H1 (cell line): ENCODE results near the gene EXOSC7. TPM values are rescaled to one million over a fixed set of nuclear protein-coding genes. Genes with fewer than 3 reads are reported as not detected.

Experiments
- CTCF ChIA-PET: fragments of 300-600 bp; sonication (Branson Sonifier 250); formaldehyde crosslinking; loops from one replicate; lab custom pipeline; 2021; ENCODE audit not compliant: partially characterized antibody; lab: Charles Lee
- POLR2A ChIA-PET: fragments of 300-600 bp; sonication (Branson Sonifier 250); formaldehyde crosslinking; loops from one replicate; lab custom pipeline; 2021; ENCODE audit warnings: inconsistent platforms; ENCODE audit not compliant: partially characterized antibody; lab: Charles Lee
- DNase-seq, 2 experiments: peaks; one replicate each; pipeline versions ENCODE4 v3.0.0 to v3.0.0-alpha.2; 2010 to 2022; ENCODE audit warnings: low spot score in 2 of 2, low read depth in 1 of 2, mixed read lengths in 1 of 2
- FAIRE-seq: peaks from 2 replicates; lab custom pipeline; 2011; peaks lifted over from hg19 to GRCh38; lab: Jason Lieb, UNC
- H2AFZ ChIP-seq: 2 replicates; pipeline ENCODE4 v1.8.1; 2012; ENCODE audit warnings: low read length, inconsistent platforms
- H2AK5ac ChIP-seq: 2 replicates; pipeline ENCODE4 v1.6.1; 2013; ENCODE audit warnings: low read depth, low read length
- H2BK120ac ChIP-seq: replicated peaks from 2 replicates; pipeline ENCODE3; 2013; ENCODE audit warnings: low read depth, low read length, inconsistent platforms
- H2BK12ac ChIP-seq: 2 replicates; pipeline ENCODE4 v1.6.1; 2013; ENCODE audit warnings: low read depth, low read length
- H2BK15ac ChIP-seq: 2 replicates; pipeline ENCODE4 v1.6.1; 2013; ENCODE audit warnings: low read length
- H2BK20ac ChIP-seq: 2 replicates; pipeline ENCODE4 v1.6.1; 2013; ENCODE audit warnings: low read length
- H2BK5ac ChIP-seq: 2 replicates; pipeline ENCODE4 v1.6.1; 2013; ENCODE audit warnings: low read depth, low read length
- H3K14ac ChIP-seq: 2 replicates; pipeline ENCODE4 v1.6.1; 2013; ENCODE audit warnings: inconsistent platforms; ENCODE audit not compliant: insufficient read length
- H3K18ac ChIP-seq: 2 replicates; pipeline ENCODE4 v1.6.1; 2013; ENCODE audit warnings: low read length; ENCODE audit errors: extremely low read depth
- H3K23ac ChIP-seq: 2 replicates; pipeline ENCODE4 v1.6.1; 2013; ENCODE audit warnings: inconsistent platforms; ENCODE audit not compliant: insufficient read length
- H3K23me2 ChIP-seq: 2 replicates; pipeline ENCODE4 v1.6.1; 2013; ENCODE audit warnings: low read depth, low read length
- H3K27ac ChIP-seq: 2 replicates; pipeline ENCODE4 v1.6.1; 2011; ENCODE audit warnings: low read depth, low read length, inconsistent platforms
- H3K27me3 ChIP-seq, 4 experiments: replicated peaks in 1 of 4; 1 replicate in 1 of 4; 2 replicates in 3 of 4; pipeline versions ENCODE4 v1.6.1 to v1.8.1; 2011 to 2013; ENCODE audit warnings: low read length in 3 of 4, mild to moderate bottlenecking in 3 of 4, inconsistent platforms in 2 of 4, mixed read lengths in 2 of 4, moderate library complexity in 1 of 4; ENCODE audit not compliant: control insufficient read depth in 3 of 4, insufficient read depth in 3 of 4; ENCODE audit errors: extremely low read depth in 1 of 4
- H3K36me3 ChIP-seq, 4 experiments: 2 replicates each; pipeline versions ENCODE4 v1.6.1 to v1.8.1; 2011 to 2013; ENCODE audit warnings: mild to moderate bottlenecking in 4 of 4, low read length in 3 of 4, moderate library complexity in 2 of 4, control low read depth in 1 of 4, inconsistent platforms in 1 of 4; ENCODE audit not compliant: insufficient read depth in 4 of 4, control insufficient read depth in 2 of 4
- H3K4ac ChIP-seq: replicated peaks from 2 replicates; pipeline ENCODE3; 2013; ENCODE audit warnings: low read length, low read depth, mixed read lengths, inconsistent platforms; ENCODE audit not compliant: insufficient read length
- H3K4me1 ChIP-seq, 4 experiments: replicated peaks in 1 of 4; 1 replicate in 1 of 4; 2 replicates in 3 of 4; pipeline versions ENCODE4 v1.6.1 to v1.8.1; 2011 to 2013; ENCODE audit warnings: low read length in 3 of 4, inconsistent platforms in 2 of 4, mixed read lengths in 1 of 4; ENCODE audit not compliant: insufficient read depth in 4 of 4, control insufficient read depth in 3 of 4
- H3K4me2 ChIP-seq, 2 experiments: 2 replicates each; pipeline versions ENCODE4 v1.6.1 to v1.8.1; 2011 to 2013; ENCODE audit warnings: low read depth in 2 of 2, low read length in 2 of 2, control low read depth in 1 of 2, inconsistent platforms in 1 of 2, mild to moderate bottlenecking in 1 of 2; ENCODE audit not compliant: insufficient read depth in 1 of 2
- H3K4me3 ChIP-seq, 4 experiments: fragments of 200-600, 300-600 bp in 1 of 4; sonication (generic), shearing (Covaris generic), sonication (Bioruptor Twin) in 1 of 4; 2 replicates each; pipeline versions ENCODE4 v1.5.1 to v1.8.1; 2011 to 2016; ENCODE audit warnings: low read length in 4 of 4, low read depth in 3 of 4, control low read depth in 2 of 4, inconsistent platforms in 2 of 4, mild to moderate bottlenecking in 2 of 4, mixed read lengths in 1 of 4, moderate library complexity in 1 of 4; ENCODE audit not compliant: insufficient read depth in 2 of 4; ENCODE audit errors: extremely low read depth in 1 of 4
- H3K56ac ChIP-seq: replicated peaks from 2 replicates; pipeline ENCODE3; 2013; ENCODE audit warnings: low read depth, mild to moderate bottlenecking, mixed read lengths, low read length, inconsistent platforms; ENCODE audit not compliant: insufficient read length
- H3K79me1 ChIP-seq: 2 replicates; pipeline ENCODE4 v1.6.1; 2013; ENCODE audit warnings: low read depth, low read length, control low read depth
- H3K79me2 ChIP-seq, 2 experiments: 2 replicates each; pipeline versions ENCODE4 v1.6.1 to v1.8.1; 2012 to 2013; ENCODE audit warnings: low read length in 2 of 2, mild to moderate bottlenecking in 2 of 2, inconsistent platforms in 1 of 2; ENCODE audit not compliant: insufficient read depth in 2 of 2, control insufficient read depth in 1 of 2
- H3K9ac ChIP-seq, 4 experiments: replicated peaks in 1 of 4; 1 replicate in 1 of 4; 2 replicates in 3 of 4; pipeline versions ENCODE4 v1.6.1 to v1.8.1; 2011 to 2013; ENCODE audit warnings: low read depth in 3 of 4, low read length in 3 of 4, control low read depth in 2 of 4, mild to moderate bottlenecking in 2 of 4, moderate library complexity in 2 of 4, inconsistent platforms in 1 of 4; ENCODE audit errors: extremely low read depth in 1 of 4
- H3K9me3 ChIP-seq, 2 experiments: 2 replicates each; pipeline versions ENCODE4 v1.6.1 to v1.8.1; 2012 to 2013; ENCODE audit warnings: mild to moderate bottlenecking in 2 of 2, moderate library complexity in 2 of 2, control low read depth in 1 of 2, inconsistent platforms in 1 of 2, low read depth in 1 of 2, low read length in 1 of 2, mixed read lengths in 1 of 2; ENCODE audit not compliant: insufficient read depth in 2 of 2
- H4K20me1 ChIP-seq, 2 experiments: replicated peaks in 1 of 2; 2 replicates each; pipeline versions ENCODE3 to v1.8.1; 2011 to 2013; ENCODE audit warnings: inconsistent platforms in 2 of 2, low read length in 2 of 2, mild to moderate bottlenecking in 1 of 2; ENCODE audit not compliant: insufficient read depth in 2 of 2, control insufficient read depth in 1 of 2
- H4K5ac ChIP-seq: 2 replicates; pipeline ENCODE4 v1.6.1; 2013; ENCODE audit warnings: low read length, low read depth, mixed read lengths, inconsistent platforms; ENCODE audit not compliant: insufficient read length
- H4K8ac ChIP-seq: 2 replicates; pipeline ENCODE4 v1.8.0; 2013; ENCODE audit warnings: mild to moderate bottlenecking, moderate library complexity, low read length, inconsistent platforms; ENCODE audit not compliant: insufficient read depth; ENCODE audit errors: extremely low read depth
- H4K91ac ChIP-seq: replicated peaks from 2 replicates; pipeline ENCODE3; 2013; ENCODE audit warnings: low read length, mixed read lengths, inconsistent platforms; ENCODE audit not compliant: insufficient read length
- ASH2L ChIP-seq: fragments of 200-600, 300-600 bp; sonication (generic); IDR thresholded peaks from one replicate; pipeline ENCODE4 v1.7.1; 2017; ENCODE audit warnings: low read length
- EZH2 ChIP-seq: fragments of 200-600 bp; sonication (generic); IDR thresholded peaks from 2 replicates; pipeline ENCODE4 v1.7.1; 2012; ENCODE audit warnings: low read depth, mild to moderate bottlenecking, moderate library complexity, low read length, inconsistent platforms; ENCODE audit not compliant: severe bottlenecking
- RFX5 ChIP-seq: IDR thresholded peaks from 2 replicates; pipeline ENCODE4 v1.6.1; 2011; ENCODE audit warnings: low read depth, low read length, improper control_type of control experiment, borderline replicate concordance
- SIRT6 ChIP-seq: IDR thresholded peaks from one replicate; pipeline ENCODE4 v1.7.1; 2012; ENCODE audit warnings: low read length, inconsistent platforms
- SUZ12 ChIP-seq: fragments of 200-600 bp; sonication (generic); IDR thresholded peaks from 2 replicates; pipeline ENCODE4 v1.6.1; 2012; ENCODE audit warnings: mild to moderate bottlenecking, inconsistent platforms, low read length, moderate library complexity, mixed read lengths
- YY1 ChIP-seq: IDR thresholded peaks from 2 replicates; pipeline ENCODE4 v1.6.1; 2011; ENCODE audit warnings: low read depth, mild to moderate bottlenecking, low read length
- WGBS, 2 experiments: shearing (Covaris generic) in 1 of 2; methylation state at CpG; one replicate each; pipeline versions ENCODE4 v1.1.6 to v1.1.7; 2013 to 2015; ENCODE audit warnings: low lambda C conversion rate in 2 of 2, mixed read lengths in 2 of 2, inconsistent platforms in 1 of 2, low coverage in 1 of 2, missing lambda C conversion rate in 1 of 2; ENCODE audit not compliant: insufficient replicate concordance in 2 of 2, insufficient coverage in 1 of 2, insufficient read length in 1 of 2; ENCODE audit errors: extremely low coverage in 1 of 2, missing lambda C conversion rate in 1 of 2; 5-methylcytosine and 5-hydroxymethylcytosine counted together
- polyA plus RNA-seq, 7 experiments: library from polyadenylated mRNA; depleted of rRNA in 3 of 7; stranded (reverse) in 5 of 7; unstranded in 2 of 7; fragments of >200 nt in 5 of 7; fragments of 200-250 nt in 2 of 7; gene quantifications; 1 replicate in 5 of 7; 2 replicates in 1 of 7; 4 replicates in 1 of 7; pipeline versions ENCODE4 v1.2.1 to v1.2.3, GENCODE V29; 2011 to 2013; ENCODE audit warnings: missing spikeins in 2 of 7, mixed read lengths in 2 of 7
- total RNA-seq: library from RNA; stranded (reverse); fragmentation: NEBNext Ultra II Directional; extraction: Animal tissue kit (Norgen Biotek cat#: 25700); gene quantifications from 2 replicates; pipeline ENCODE4 v1.2.1, GENCODE V29; 2021
- TF ChIP-seq, protein P1 (sequence below): IDR thresholded peaks from 2 replicates; pipeline ENCODE4 v1.6.1; 2012; ENCODE audit warnings: inconsistent platforms
- TF ChIP-seq, protein P2 (sequence below): IDR thresholded peaks from 2 replicates; pipeline ENCODE4 v1.6.1; 2012; ENCODE audit warnings: low read length, inconsistent platforms

The EXOSC7 gene
- total and polyA plus RNA-seq, 2 of the 8 experiments (the other 6 are each of a cell fraction or from before 2014, with no cell fraction given) = 92.7 to 94.5 TPM

DNA sequence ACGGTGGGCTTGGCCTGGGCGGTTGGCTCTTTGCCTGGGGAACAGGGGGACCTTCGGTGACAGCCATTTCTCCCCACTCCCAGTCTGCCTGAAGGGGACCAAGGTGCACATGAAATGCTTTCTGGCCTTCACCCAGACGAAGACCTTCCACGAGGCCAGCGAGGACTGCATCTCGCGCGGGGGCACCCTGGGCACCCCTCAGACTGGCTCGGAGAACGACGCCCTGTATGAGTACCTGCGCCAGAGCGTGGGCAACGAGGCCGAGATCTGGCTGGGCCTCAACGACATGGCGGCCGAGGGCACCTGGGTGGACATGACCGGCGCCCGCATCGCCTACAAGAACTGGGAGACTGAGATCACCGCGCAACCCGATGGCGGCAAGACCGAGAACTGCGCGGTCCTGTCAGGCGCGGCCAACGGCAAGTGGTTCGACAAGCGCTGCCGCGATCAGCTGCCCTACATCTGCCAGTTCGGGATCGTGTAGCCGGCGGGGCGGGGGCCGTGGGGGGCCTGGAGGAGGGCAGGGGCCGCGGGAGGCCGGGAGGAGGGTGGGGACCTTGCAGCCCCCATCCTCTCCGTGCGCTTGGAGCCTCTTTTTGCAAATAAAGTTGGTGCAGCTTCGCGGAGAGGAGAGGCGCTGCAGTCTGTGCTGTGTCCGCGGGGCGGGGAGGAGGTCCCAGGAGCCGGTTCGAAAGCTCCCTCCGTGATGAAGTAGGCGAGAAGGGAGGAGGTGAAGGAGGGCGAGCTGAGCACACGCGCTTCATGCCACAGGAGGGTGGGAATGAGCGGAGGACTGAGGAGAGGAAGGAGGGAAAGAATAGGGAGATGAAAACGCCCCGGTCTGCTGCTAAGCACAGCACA is 59.6 kb downstream of the EXOSC7 start:
- H3K27ac ChIP-seq = no peak overlapping the region
- H4K8ac ChIP-seq = no peak overlapping the region
- ChIA-PET CTCF (interaction anchor here (0.7 to 13.7 kb wide), 12 partner anchors 8 to 757 kb away, joined by 3 to 263 read pairs (median 3); partner anchors contain the start of gene TMEM158), POLR2A (interaction anchor here (0.6 to 1.0 kb wide), 3 partner anchors 8 to 1718 kb away, joined by 3 to 4 read pairs (median 3); no protein-coding TSS in a partner anchor)
- no peak overlapping the region for H4K5ac ChIP-seq
- H3K4me2 ChIP-seq = peak overlapping the region; percentile 78 to 82
- no peak overlapping the region for H3K56ac ChIP-seq
- no peaks in the 10 kb centered on the region for H3K36me3 ChIP-seq
- no peak overlapping the region for H2BK120ac ChIP-seq
- H3K23ac ChIP-seq = no peak overlapping the region
- peak overlapping the region; percentile 88; the same call in 1 of the 2 replicates for H2BK15ac ChIP-seq
- 57% methylated on average over 34 of the region's 64 CpGs; no CpG with 5 or more reads in 1 of the 2 experiments for WGBS, 2 experiments
- no peak overlapping the region for H4K91ac ChIP-seq
- H3K4me3 ChIP-seq = peak overlapping the region; percentile 10 to 52 (median 21); a peak in 6 of 8 replicates
- H2AK5ac ChIP-seq = no peak overlapping the region
- no peak overlapping the region for H2BK20ac ChIP-seq
- no peaks in the 10 kb centered on the region for H3K79me2 ChIP-seq
- H2BK5ac ChIP-seq = no peak overlapping the region
- H3K27me3 ChIP-seq = peaks cover 16 to 37% (median 33%) of the 10 kb centered on the region in 4 experiments
- H2BK12ac ChIP-seq = no peak overlapping the region
- H2AFZ ChIP-seq = no peak overlapping the region
- peak in 1 of 2 experiments; percentile 70 for DNase-seq
- peak overlapping the region; percentile 81 for H3K18ac ChIP-seq
- H3K9ac ChIP-seq = no peak overlapping the region
- no peak for FAIRE-seq
- no peaks in the 10 kb centered on the region for H3K79me1 ChIP-seq
- peaks cover 2 to 6% (median 4%) of the 10 kb centered on the region in 4 experiments for H3K4me1 ChIP-seq
- peaks cover 0 to 3% of the 10 kb centered on the region in 2 experiments for H4K20me1 ChIP-seq
- no peaks in the 10 kb centered on the region for H3K9me3 ChIP-seq
- H3K4ac ChIP-seq = no peak overlapping the region
- H3K14ac ChIP-seq = no peak overlapping the region
- peaks cover 3% of the 10 kb centered on the region; the same call in 1 of the 2 replicates for H3K23me2 ChIP-seq
- TF ChIP-seq, protein P1, sequence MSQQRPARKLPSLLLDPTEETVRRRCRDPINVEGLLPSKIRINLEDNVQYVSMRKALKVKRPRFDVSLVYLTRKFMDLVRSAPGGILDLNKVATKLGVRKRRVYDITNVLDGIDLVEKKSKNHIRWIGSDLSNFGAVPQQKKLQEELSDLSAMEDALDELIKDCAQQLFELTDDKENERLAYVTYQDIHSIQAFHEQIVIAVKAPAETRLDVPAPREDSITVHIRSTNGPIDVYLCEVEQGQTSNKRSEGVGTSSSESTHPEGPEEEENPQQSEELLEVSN = peak; percentile 78
- TF ChIP-seq EZH2 (peak; percentile 61), ASH2L (peak; percentile 55), RFX5 (no peak), SUZ12 (peak; percentile 55), SIRT6 (no peak), YY1 (peak; percentile 69; the same call in 1 of the 2 replicates)
- TF ChIP-seq, protein P2, sequence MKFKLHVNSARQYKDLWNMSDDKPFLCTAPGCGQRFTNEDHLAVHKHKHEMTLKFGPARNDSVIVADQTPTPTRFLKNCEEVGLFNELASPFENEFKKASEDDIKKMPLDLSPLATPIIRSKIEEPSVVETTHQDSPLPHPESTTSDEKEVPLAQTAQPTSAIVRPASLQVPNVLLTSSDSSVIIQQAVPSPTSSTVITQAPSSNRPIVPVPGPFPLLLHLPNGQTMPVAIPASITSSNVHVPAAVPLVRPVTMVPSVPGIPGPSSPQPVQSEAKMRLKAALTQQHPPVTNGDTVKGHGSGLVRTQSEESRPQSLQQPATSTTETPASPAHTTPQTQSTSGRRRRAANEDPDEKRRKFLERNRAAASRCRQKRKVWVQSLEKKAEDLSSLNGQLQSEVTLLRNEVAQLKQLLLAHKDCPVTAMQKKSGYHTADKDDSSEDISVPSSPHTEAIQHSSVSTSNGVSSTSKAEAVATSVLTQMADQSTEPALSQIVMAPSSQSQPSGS = no peak
